GM23248 (cell line): ENCODE data around the gene SYT2. TPM values are rescaled to one million over a fixed set of nuclear protein-coding genes. Genes with fewer than 3 reads are reported as not detected.
"Not testable (repeated sequence)": the region's sequence is repeated elsewhere in the genome, so short reads cannot be mapped to it uniquely, and the experiment has no call there.

Source experiments
- DNase-seq: peaks from one replicate; pipeline ENCODE4 v3.0.0-alpha.2; 2015
- H2AFZ ChIP-seq: fragments of 200-600 bp; sonication (generic); 2 replicates; pipeline ENCODE4 v1.6.1; 2016; ENCODE audit warnings: antibody characterized with exemption
- H3F3A ChIP-seq: fragments of 200-600 bp; sonication (generic); 2 replicates; pipeline ENCODE4 v1.6.1; 2016; ENCODE audit warnings: mild to moderate bottlenecking, antibody characterized with exemption, mixed run types; ENCODE audit not compliant: insufficient read depth
- H3K27ac ChIP-seq: fragments of 200-600 bp; sonication (generic); 2 replicates; pipeline ENCODE4 v1.5.1; 2016; ENCODE audit warnings: mild to moderate bottlenecking
- H3K27me3 ChIP-seq: fragments of 200-600 bp; sonication (generic); replicated peaks from 2 replicates; pipeline ENCODE4 v1.6.1; 2016; ENCODE audit warnings: mild to moderate bottlenecking; ENCODE audit not compliant: insufficient read depth
- H3K36me3 ChIP-seq: fragments of 200-600 bp; sonication (generic); 2 replicates; pipeline ENCODE4 v1.6.1; 2016; ENCODE audit warnings: low read depth, mild to moderate bottlenecking
- H3K4me1 ChIP-seq: fragments of 200-600 bp; sonication (generic); 2 replicates; pipeline ENCODE4 v1.6.1; 2016; ENCODE audit warnings: mild to moderate bottlenecking; ENCODE audit not compliant: insufficient read depth
- H3K4me2 ChIP-seq: fragments of 200-600 bp; sonication (generic); one replicate; pipeline ENCODE4 v1.6.1; 2016; ENCODE audit warnings: mild to moderate bottlenecking; ENCODE audit not compliant: unreplicated experiment
- H3K4me3 ChIP-seq: fragments of 200-600 bp; sonication (generic); 2 replicates; pipeline ENCODE4 v1.5.1; 2016; ENCODE audit warnings: mild to moderate bottlenecking
- H3K79me2 ChIP-seq: fragments of 200-600 bp; sonication (generic); 2 replicates; pipeline ENCODE4 v1.6.1; 2016; ENCODE audit warnings: mild to moderate bottlenecking; ENCODE audit not compliant: insufficient read depth
- H3K9ac ChIP-seq: fragments of 200-600 bp; sonication (generic); 2 replicates; pipeline ENCODE4 v1.6.1; 2016; ENCODE audit warnings: mild to moderate bottlenecking
- H3K9me2 ChIP-seq: fragments of 200-600 bp; sonication (generic); 2 replicates; pipeline ENCODE4 v1.6.1; 2016; ENCODE audit warnings: mixed run types, mild to moderate bottlenecking, moderate library complexity; ENCODE audit not compliant: insufficient read depth
- H3K9me3 ChIP-seq: fragments of 200-600 bp; sonication (generic); one replicate; pipeline ENCODE4 v1.6.1; 2017; ENCODE audit warnings: low read depth
- H4K20me1 ChIP-seq: fragments of 200-600 bp; sonication (generic); 2 replicates; pipeline ENCODE4 v1.6.0; 2016; ENCODE audit not compliant: insufficient read depth
- EZH2 ChIP-seq: fragments of 200-600 bp; sonication (generic); IDR thresholded peaks from 2 replicates; pipeline ENCODE4 v1.6.1; 2018; ENCODE audit warnings: antibody characterized with exemption, mild to moderate bottlenecking; ENCODE audit not compliant: insufficient read depth, poor library complexity, severe bottlenecking
- EZH2phosphoT487 ChIP-seq: fragments of 200-600 bp; sonication (generic); IDR thresholded peaks from 2 replicates; pipeline ENCODE4 v1.6.1; 2018; ENCODE audit warnings: antibody characterized with exemption, moderate library complexity, mild to moderate bottlenecking, low read depth; ENCODE audit not compliant: insufficient read depth
- WGBS, 2 experiments: methylation state at CpG; one replicate each; pipeline ENCODE4 v1.1.6; 2015 to 2017; ENCODE audit warnings: low lambda C conversion rate in 2 of 2, low coverage in 1 of 2; ENCODE audit errors: missing lambda C conversion rate in 2 of 2; 5-methylcytosine and 5-hydroxymethylcytosine counted together
- in situ Hi-C: fragments of 300-500 bp; cut with MboI; formaldehyde crosslinking; loops from 2 replicates; pipeline ENCODE4 v1.15.0; 2020
- polyA plus RNA-seq: library from polyadenylated mRNA; unstranded; fragments of >200 nt; fragmentation: Nextera tagmentation; extraction: Ambion mirVana; gene quantifications from 2 replicates; pipeline ENCODE4 v1.2.1, GENCODE V29; 2016
- total RNA-seq: library from RNA; depleted of rRNA; stranded (reverse); fragments of >200 nt; shearing (Covaris generic); gene quantifications from 2 replicates; pipeline ENCODE4 v1.2.3, GENCODE V29; 2014

SYT2 gene
- total and polyA plus RNA-seq, 2 experiments from 2014 or later: 0.05 TPM; not detected in 1

DNA sequence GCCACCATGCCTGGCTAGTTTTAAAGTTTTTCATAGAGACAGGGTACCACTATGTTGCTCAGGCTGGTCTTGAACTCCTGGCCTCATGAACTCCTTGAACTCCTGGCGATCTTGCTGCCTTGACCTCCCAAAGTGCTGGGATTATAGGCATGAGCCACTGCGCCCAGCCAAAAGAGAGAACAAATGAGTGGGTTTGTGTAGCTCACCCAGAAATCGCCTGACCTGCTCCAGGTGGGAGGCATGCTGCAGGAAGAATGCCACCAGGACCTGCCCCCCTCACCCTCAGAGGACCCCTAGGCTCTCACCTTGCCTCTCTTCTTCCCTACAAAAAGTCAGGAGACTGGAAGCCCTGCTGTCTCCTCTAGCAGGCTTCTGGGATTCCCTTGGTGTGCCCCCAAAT lies 88.8 kb downstream of the SYT2 start:
- H3K9me2 ChIP-seq: no peaks in the 10 kb centered on the region
- no peak overlapping the region for H3K9ac ChIP-seq
- no peaks in the 10 kb centered on the region for H3K36me3 ChIP-seq
- H4K20me1 ChIP-seq: no peaks in the 10 kb centered on the region
- no peaks in the 10 kb centered on the region for H3K27me3 ChIP-seq
- H3K4me1 ChIP-seq: peaks cover 20% of the 10 kb centered on the region
- no peak overlapping the region for H3K4me3 ChIP-seq
- H3K4me2 ChIP-seq: no peak overlapping the region
- H3K79me2 ChIP-seq: no peaks in the 10 kb centered on the region
- TF ChIP-seq EZH2 (no peak), EZH2phosphoT487 (no peak)
- in situ Hi-C loops: no loop called here
- no peak overlapping the region for H3K27ac ChIP-seq
- H3K9me3 ChIP-seq: no peaks in the 10 kb centered on the region
- H3F3A ChIP-seq: no peaks in the 10 kb centered on the region
- no peak for DNase-seq
- 96% methylated on average over 3 of the region's 3 CpGs for WGBS, 2 experiments
- no peak overlapping the region for H2AFZ ChIP-seq

GRCh38 chr1:202620036-202620435 lies 90.2 kb downstream of the SYT2 start:
- H3F3A ChIP-seq, in situ Hi-C loops, H3K27ac ChIP-seq, H3K36me3 ChIP-seq, H3K9ac ChIP-seq, H3K4me3 ChIP-seq, DNase-seq, H2AFZ ChIP-seq, H3K27me3 ChIP-seq, H3K4me2 ChIP-seq, H3K9me3 ChIP-seq, H3K9me2 ChIP-seq, H4K20me1 ChIP-seq, H3K79me2 ChIP-seq: not testable (repeated sequence)
- 93% methylated on average over 2 of the region's 2 CpGs; no CpG with 5 or more reads in 1 of the 2 experiments for WGBS, 2 experiments
- peaks cover 30% of the 10 kb centered on the region for H3K4me1 ChIP-seq

DNA sequence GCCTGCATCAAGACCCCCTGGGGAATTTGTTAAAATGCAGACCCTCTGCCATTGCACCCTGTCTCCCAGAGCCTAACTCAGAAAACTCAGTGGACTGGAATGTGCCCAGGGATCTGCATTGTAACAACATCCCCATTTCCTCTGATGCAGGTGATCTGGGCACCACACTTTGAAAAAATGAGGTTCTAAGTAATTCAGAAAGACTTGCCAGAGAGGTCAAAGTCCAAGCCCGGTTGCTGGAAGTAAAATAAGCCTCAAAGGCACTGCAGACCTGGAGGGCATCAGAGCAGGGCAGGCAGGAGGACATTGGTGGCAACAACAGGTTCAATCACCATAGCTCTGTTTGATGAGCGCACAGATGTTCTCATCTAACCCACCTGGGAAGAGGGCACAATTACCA lies 90.7 kb downstream of the SYT2 start:
- in situ Hi-C loops: no loop called here
- no peaks in the 10 kb centered on the region for H4K20me1 ChIP-seq
- DNase-seq: no peak
- H2AFZ ChIP-seq: no peak overlapping the region
- H3K79me2 ChIP-seq: no peaks in the 10 kb centered on the region
- no peaks in the 10 kb centered on the region for H3K36me3 ChIP-seq
- no peak overlapping the region for H3K4me3 ChIP-seq
- no peak overlapping the region for H3K27ac ChIP-seq
- H3K9me3 ChIP-seq: no peaks in the 10 kb centered on the region
- 62% methylated on average over 2 of the region's 2 CpGs for WGBS, 2 experiments
- H3K27me3 ChIP-seq: no peaks in the 10 kb centered on the region
- no peak overlapping the region for H3K9ac ChIP-seq
- no peak for TF ChIP-seq EZH2phosphoT487
- no peak for TF ChIP-seq EZH2
- H3K9me2 ChIP-seq: no peaks in the 10 kb centered on the region
- peaks cover 32% of the 10 kb centered on the region for H3K4me1 ChIP-seq
- no peak overlapping the region for H3K4me2 ChIP-seq
- H3F3A ChIP-seq: no peaks in the 10 kb centered on the region

- H3K9ac ChIP-seq, H4K20me1 ChIP-seq, H3K27me3 ChIP-seq, H3K27ac ChIP-seq, H3K9me3 ChIP-seq, H3K36me3 ChIP-seq, in situ Hi-C loops, H3K79me2 ChIP-seq, H3K9me2 ChIP-seq, H3F3A ChIP-seq, H3K4me3 ChIP-seq: not testable (repeated sequence)
- peak overlapping the region; percentile 60 for H2AFZ ChIP-seq
- peak; percentile 27 for DNase-seq
- peaks cover 32% of the 10 kb centered on the region for H3K4me1 ChIP-seq
- peak overlapping the region; percentile 34 for H3K4me2 ChIP-seq
- 23 to 28% methylated on average over 11 of the region's 11 CpGs for WGBS, 2 experiments
These were observed 91.2 kb downstream of the SYT2 start for GRCh38 chr1:202619012-202619411.

GRCh38 chr1:202616355-202616915 lies 93.8 kb downstream of the SYT2 start:
- H2AFZ ChIP-seq: no peak overlapping the region
- H3K9ac ChIP-seq: no peak overlapping the region
- H3K27me3 ChIP-seq: no peaks in the 10 kb centered on the region
- H3K9me3 ChIP-seq: no peaks in the 10 kb centered on the region
- in situ Hi-C loops: no loop called here
- DNase-seq: no peak
- no peaks in the 10 kb centered on the region for H3K79me2 ChIP-seq
- TF ChIP-seq EZH2phosphoT487 (no peak), EZH2 (no peak)
- H4K20me1 ChIP-seq: no peaks in the 10 kb centered on the region
- H3K4me2 ChIP-seq: no peak overlapping the region
- no peaks in the 10 kb centered on the region for H3K36me3 ChIP-seq
- H3K4me1 ChIP-seq: peaks cover 29% of the 10 kb centered on the region
- H3K27ac ChIP-seq: no peak overlapping the region
- 93 to 94% methylated on average over 13 of the region's 13 CpGs for WGBS, 2 experiments
- H3K9me2 ChIP-seq: no peaks in the 10 kb centered on the region
- H3F3A ChIP-seq: no peaks in the 10 kb centered on the region
- H3K4me3 ChIP-seq: no peak overlapping the region
